ENCODE measurements around the gene NCR2. TPM values are rescaled to one million over a fixed set of nuclear protein-coding genes. Genes with fewer than 3 reads are reported as not detected.

Gene NCR2
- total RNA-seq, 1 donor from 2014 or later = not detected

Other genes starting within 250 kb of the NCR2 start
- 1.1 TPM for gene TREML1, start 181.3 kb upstream of the NCR2 start, total RNA-seq
- 26.7 TPM for gene TREM2, start 172.5 kb upstream of the NCR2 start, total RNA-seq
- gene TREML2, start 134.5 kb upstream of the NCR2 start, total RNA-seq = not detected
- gene TREML4, start 107.3 kb upstream of the NCR2 start, total RNA-seq = not detected
- gene TREM1, start 48.9 kb upstream of the NCR2 start, total RNA-seq = 1.3 TPM
- gene FOXP4, start 210.8 kb downstream of the NCR2 start, total RNA-seq = 66.5 TPM